Heart left ventricle (tissue), 16 donors: ENCODE data around the gene WDR90. TPM values are rescaled to one million over a fixed set of nuclear protein-coding genes. Genes with fewer than 3 reads are reported as not detected.

Experiments
- ATAC-seq, 4 donors: fragments of 200-7000 bp; cut with Tn5 transposase; one replicate each; pipeline ENCODE4 v1.9.1; 2020 to 2022; ENCODE audit warnings: moderate library complexity in 4 of 4, mild to moderate bottlenecking in 3 of 4, moderate number of reproducible peaks in 1 of 4
- DNase-seq, 5 donors: peaks; one replicate each; pipeline ENCODE4 v3.0.0-alpha.2; 2020
- H3K27ac ChIP-seq, 12 donors: fragments of 200-600 bp; sonication (generic) in 4 of 12; one replicate each; pipeline versions ENCODE4 v1.5.0 to v1.8.0; 2016 to 2022; ENCODE audit warnings: mild to moderate bottlenecking in 2 of 12
- H3K27me3 ChIP-seq, 9 donors: fragments of 200-600 bp; sonication (generic) in 2 of 9; one replicate each; pipeline versions ENCODE4 v1.5.1 to v1.8.0; 2016 to 2022; ENCODE audit warnings: mild to moderate bottlenecking in 3 of 9
- H3K36me3 ChIP-seq, 9 donors: fragments of 200-600 bp; sonication (generic) in 2 of 9; one replicate each; pipeline versions ENCODE4 v1.5.0 to v1.8.0; 2018 to 2022; ENCODE audit warnings: mild to moderate bottlenecking in 2 of 9
- H3K4me1 ChIP-seq, 12 donors: fragments of 200-600 bp; sonication (generic) in 4 of 12; one replicate each; pipeline versions ENCODE4 v1.5.0 to v1.8.0; 2016 to 2022; ENCODE audit warnings: mild to moderate bottlenecking in 3 of 12
- H3K4me3 ChIP-seq, 12 donors: fragments of 200-600 bp; sonication (generic) in 4 of 12; one replicate each; pipeline versions ENCODE4 v1.5.0 to v1.8.0; 2017 to 2022; ENCODE audit warnings: mild to moderate bottlenecking in 9 of 12, moderate library complexity in 4 of 12
- H3K9me3 ChIP-seq, 12 donors: fragments of 200-600 bp; sonication (generic) in 4 of 12; one replicate each; pipeline versions ENCODE4 v1.5.0 to v1.8.0; 2016 to 2022; ENCODE audit warnings: mild to moderate bottlenecking in 1 of 12
- CTCF ChIP-seq, 12 donors: fragments of 200-600 bp; sonication (generic) in 4 of 12; IDR thresholded peaks; one replicate each; pipeline versions ENCODE4 v1.5.0 to v1.8.0; 2018 to 2022; ENCODE audit warnings: antibody characterized with exemption in 12 of 12, mild to moderate bottlenecking in 5 of 12
- POLR2A ChIP-seq, 2 donors: fragments of 450-650 bp; IDR thresholded peaks; one replicate each; pipeline ENCODE4 v1.6.1; 2017; ENCODE audit warnings: antibody characterized with exemption in 2 of 2, mild to moderate bottlenecking in 2 of 2, moderate library complexity in 2 of 2
- WGBS, 4 donors: extraction: QIAGEN DNeasy Blood & Tissue Kit in 2 of 4; methylation state at CpG; one replicate each; pipeline versions ENCODE4 v1.1.5 to v1.1.7; 2013 to 2018; 5-methylcytosine and 5-hydroxymethylcytosine counted together
- intact Hi-C, 10 donors: fragments of 100-400 bp; cut with DNase I; formaldehyde crosslinking; loops; one replicate each; pipeline versions ENCODE4 v1.11.1 to v1.14.2; 2022
- polyA plus RNA-seq, 2 donors: library from polyadenylated mRNA; stranded (reverse); fragments of 200-250 nt; gene quantifications; one replicate each; pipeline ENCODE4 v1.2.3, GENCODE V29; 2013
- total RNA-seq, 9 donors: library from RNA; depleted of rRNA in 2 of 9; stranded (reverse); fragments of >200 nt in 2 of 9; fragmentation: NEBNext Ultra II Directional in 3 of 9; extraction: Animal tissue kit (Norgen Biotek cat#: 25700) in 3 of 9; gene quantifications; one replicate each; pipeline versions ENCODE4 v1.1.0 to v1.2.4, GENCODE V29; 2016 to 2023
- donor health status: ischemic (EF 13 %, LVEDD 7.1; RV severe dilation, severe dysfunction).
- donor health status: healthy with polysubstance abuse.
- donor health status: DM: no; HTN: yes; CAD: no.
- donor health status: DM: no; HTN: no; CAD: no.
- donor health status: ischemic (EF 25% LVEDD 6.9; RV normal size, moderate dysfunction).
- donor health status: ischemic (EF 25% LVEDD 5.7; RV mildly dilated, moderate dysfunction).
- donor health status: healthy.
- donor health status: DM: yes; HTN: yes; CAD: no.
- donor health status: ischemic (EF 35%, LVEDD 5.7; RV mildly dilated, moderate dysfunction).
- donor health status: nonischemic (EF 11% LVEDD 7.7; RV severe dilation, severe dysfunction).
- donor health status: DM: yes; HTN: yes; CAD: no.
- donor health status: PGD.
- donor health status: ischemic (EF 29% LVEDD 5.4; RV normal size, mild dysfunction).
- donor health status: nonischemic (EF 23%, LVEDD 6.1; RV moderate dilation, normal function).

Gene WDR90
- total and polyA plus RNA-seq, 11 donors, result 3.7 to 17.4 (median 8.6) TPM

GRCh38 chr16:624526-625070 is 24.6 kb upstream of the WDR90 start:
- intact Hi-C loops, result loop anchor here in 3 of 10 donors (5.0 kb wide), 2 partner anchors 32 to 47 kb away; partner anchors contain the start of gene RAB40C (in 2 of the 3)
- H3K27ac ChIP-seq, result no peak overlapping the region
- H3K27me3 ChIP-seq, result no peaks in the 10 kb centered on the region
- H3K36me3 ChIP-seq, result peaks cover 0 to 39% (median 10%) of the 10 kb centered on the region in 9 donors
- no peak for ATAC-seq
- 77 to 87% (median 85%) methylated on average over 9 to 10 of the region's 10 CpGs for WGBS, 4 donors
- no peak for DNase-seq
- no peaks in the 10 kb centered on the region for H3K9me3 ChIP-seq
- no peak overlapping the region for H3K4me3 ChIP-seq
- peaks cover 0 to 8% (median 3%) of the 10 kb centered on the region in 12 donors for H3K4me1 ChIP-seq
- TF ChIP-seq POLR2A (IDR thresholded peaks at IDR 0.05) (no peak), CTCF (IDR thresholded peaks at IDR 0.05) (no peak)

GRCh38 chr16:625117-625976 is 23.8 kb upstream of the WDR90 start:
- Histone ChIP-seq H3K4me1 (peaks cover 0 to 14% (median 10%) of the 10 kb centered on the region in 12 donors), H3K36me3 (peaks cover 0 to 39% (median 10%) of the 10 kb centered on the region in 9 donors), H3K27me3 (no peaks in the 10 kb centered on the region), H3K27ac (no peak overlapping the region), H3K4me3 (no peak overlapping the region), H3K9me3 (no peaks in the 10 kb centered on the region)
- DNase-seq, result no peak
- intact Hi-C loops, result loop anchor here in 3 of 10 donors (5.0 kb wide), 2 partner anchors 33 to 48 kb away; partner anchors contain the start of gene RAB40C (in 2 of the 3)
- WGBS, 4 donors, result 94 to 96% (median 95%) methylated on average over 7 to 37 of the region's 37 CpGs
- TF ChIP-seq POLR2A (IDR thresholded peaks at IDR 0.05), result no peak
- TF ChIP-seq CTCF (IDR thresholded peaks at IDR 0.05), result no peak
- no peak for ATAC-seq

- peaks cover 0 to 39% (median 10%) of the 10 kb centered on the region in 9 donors for H3K36me3 ChIP-seq
- peak overlapping the region in 1 of 12 donors; percentile 57 for H3K27ac ChIP-seq
- 93 to 97% (median 95%) methylated on average over 27 to 35 of the region's 35 CpGs for WGBS, 4 donors
- intact Hi-C loops, result loop anchor here in 3 of 10 donors (5.0 kb wide), 2 partner anchors 34 to 49 kb away; partner anchors contain the start of gene RAB40C (in 2 of the 3)
- no peak for ATAC-seq
- H3K9me3 ChIP-seq, result no peaks in the 10 kb centered on the region
- TF ChIP-seq POLR2A (IDR thresholded peaks at IDR 0.05) (no peak), CTCF (IDR thresholded peaks at IDR 0.05) (no peak)
- H3K4me1 ChIP-seq, result peaks cover 0 to 23% (median 19%) of the 10 kb centered on the region in 12 donors
- H3K27me3 ChIP-seq, result no peaks in the 10 kb centered on the region
- no peak overlapping the region for H3K4me3 ChIP-seq
- DNase-seq, result peak in 1 of 5 donors; percentile 23
These were observed 23.0 kb upstream of the WDR90 start for GRCh38 chr16:625977-626765.
